GM21515 (cell line): ENCODE results near the gene SETD2.

Experiments used
- ATAC-seq: cut with Tn5 transposase; IDR thresholded peaks from one replicate; pipeline ENCODE4 v1.9.1; 2021; ENCODE audit not compliant: unreplicated experiment

Gene SETD2

GRCh38 chr3:46966811-46967210 lies 197.1 kb downstream of the SETD2 start:
- no peak for ATAC-seq
